ENCODE data around the gene SLC22A6. TPM values are rescaled to one million over a fixed set of nuclear protein-coding genes. Genes with fewer than 3 reads are reported as not detected.

SLC22A6 gene
- polyA plus RNA-seq, 1 donor (not counting 4 experiments of a cell fraction or from before 2014, with no cell fraction given) = not detected

DNA sequence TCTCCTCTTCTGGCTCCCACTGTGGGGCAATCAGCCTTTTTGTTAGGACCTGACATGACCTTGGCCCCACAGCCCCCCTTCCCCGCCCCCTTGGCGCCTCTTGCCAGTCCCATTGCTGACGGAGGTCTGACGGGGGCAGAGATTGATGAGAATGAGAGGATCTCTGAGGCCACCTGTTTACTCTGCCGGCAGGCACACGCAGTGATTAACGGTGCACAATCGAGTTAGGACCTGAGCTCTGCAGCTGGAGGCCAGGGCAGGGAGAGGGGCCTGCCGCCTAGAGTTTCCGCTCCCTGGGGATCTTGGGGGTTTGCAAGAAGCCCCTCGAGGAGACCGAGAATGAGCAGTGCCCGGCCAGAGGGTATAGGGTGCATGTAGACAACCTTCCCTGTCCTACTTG lies 56.8 kb downstream of the SLC22A6 start:
- H3K9ac ChIP-seq (ENCODE audit: control insufficient read depth, extremely low read depth, insufficient read depth, low read length) = no peak overlapping the region
- no peak for DNase-seq (ENCODE audit: low read depth, low spot score)
- dilution Hi-C loops (cut with MboI; ENCODE audit: extremely low pct_ligation_motif_present, low sequenced_read_pairs) = no loop called here
- H3K4me2 ChIP-seq (ENCODE audit: control insufficient read depth, extremely low read depth, insufficient read depth, low read depth, low read length) = no peak overlapping the region
- TF ChIP-seq, protein P1, sequence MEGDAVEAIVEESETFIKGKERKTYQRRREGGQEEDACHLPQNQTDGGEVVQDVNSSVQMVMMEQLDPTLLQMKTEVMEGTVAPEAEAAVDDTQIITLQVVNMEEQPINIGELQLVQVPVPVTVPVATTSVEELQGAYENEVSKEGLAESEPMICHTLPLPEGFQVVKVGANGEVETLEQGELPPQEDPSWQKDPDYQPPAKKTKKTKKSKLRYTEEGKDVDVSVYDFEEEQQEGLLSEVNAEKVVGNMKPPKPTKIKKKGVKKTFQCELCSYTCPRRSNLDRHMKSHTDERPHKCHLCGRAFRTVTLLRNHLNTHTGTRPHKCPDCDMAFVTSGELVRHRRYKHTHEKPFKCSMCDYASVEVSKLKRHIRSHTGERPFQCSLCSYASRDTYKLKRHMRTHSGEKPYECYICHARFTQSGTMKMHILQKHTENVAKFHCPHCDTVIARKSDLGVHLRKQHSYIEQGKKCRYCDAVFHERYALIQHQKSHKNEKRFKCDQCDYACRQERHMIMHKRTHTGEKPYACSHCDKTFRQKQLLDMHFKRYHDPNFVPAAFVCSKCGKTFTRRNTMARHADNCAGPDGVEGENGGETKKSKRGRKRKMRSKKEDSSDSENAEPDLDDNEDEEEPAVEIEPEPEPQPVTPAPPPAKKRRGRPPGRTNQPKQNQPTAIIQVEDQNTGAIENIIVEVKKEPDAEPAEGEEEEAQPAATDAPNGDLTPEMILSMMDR (optimal IDR thresholded peaks at IDR 0.05 in 1 of 3, IDR thresholded peaks at IDR 0.05 in 1 of 3, conservative IDR thresholded peaks at IDR 0.05 in 1 of 3; ENCODE audit: extremely low read depth in 1 of 3, insufficient read depth in 2 of 3, low read length in 3 of 3) = no peak
- no peak for TF ChIP-seq EZH2 (IDR thresholded peaks at IDR 0.05; ENCODE audit: low read length)
- H3K27ac ChIP-seq (ENCODE audit: control insufficient read depth, insufficient read depth, low read length) = no peak overlapping the region
- no peak for FAIRE-seq
- no peaks in the 10 kb centered on the region for H3K9me3 ChIP-seq (ENCODE audit: control insufficient read depth, low read depth, low read length)
- H4K20me1 ChIP-seq (ENCODE audit: control insufficient read depth, extremely low read depth, insufficient read depth, low read length) = no peaks in the 10 kb centered on the region
- no peak overlapping the region for H2AFZ ChIP-seq (ENCODE audit: control insufficient read depth, low read length)
- H3K79me2 ChIP-seq (ENCODE audit: control insufficient read depth, insufficient read depth, low read length) = no peaks in the 10 kb centered on the region
- H3K27me3 ChIP-seq (ENCODE audit: control insufficient read depth, extremely low read depth, insufficient read depth, low read length) = peaks cover 56% of the 10 kb centered on the region
- no peaks in the 10 kb centered on the region for H3K9me1 ChIP-seq (ENCODE audit: control insufficient read depth, extremely low read depth, insufficient read depth, low read length)
- H3K36me3 ChIP-seq (ENCODE audit: control insufficient read depth in 2 of 2, extremely low read depth in 1 of 2, insufficient read depth in 2 of 2, low read length in 2 of 2) = no peaks in the 10 kb centered on the region
- no peak overlapping the region for H3K4me3 ChIP-seq (ENCODE audit: control insufficient read depth in 2 of 3, extremely low read depth in 1 of 3, insufficient read depth in 2 of 3, low read depth in 1 of 3, low read length in 3 of 3)
- H3K4me1 ChIP-seq (ENCODE audit: control insufficient read depth, extremely low read depth, insufficient read depth, low read length) = peaks cover 7% of the 10 kb centered on the region

DNA sequence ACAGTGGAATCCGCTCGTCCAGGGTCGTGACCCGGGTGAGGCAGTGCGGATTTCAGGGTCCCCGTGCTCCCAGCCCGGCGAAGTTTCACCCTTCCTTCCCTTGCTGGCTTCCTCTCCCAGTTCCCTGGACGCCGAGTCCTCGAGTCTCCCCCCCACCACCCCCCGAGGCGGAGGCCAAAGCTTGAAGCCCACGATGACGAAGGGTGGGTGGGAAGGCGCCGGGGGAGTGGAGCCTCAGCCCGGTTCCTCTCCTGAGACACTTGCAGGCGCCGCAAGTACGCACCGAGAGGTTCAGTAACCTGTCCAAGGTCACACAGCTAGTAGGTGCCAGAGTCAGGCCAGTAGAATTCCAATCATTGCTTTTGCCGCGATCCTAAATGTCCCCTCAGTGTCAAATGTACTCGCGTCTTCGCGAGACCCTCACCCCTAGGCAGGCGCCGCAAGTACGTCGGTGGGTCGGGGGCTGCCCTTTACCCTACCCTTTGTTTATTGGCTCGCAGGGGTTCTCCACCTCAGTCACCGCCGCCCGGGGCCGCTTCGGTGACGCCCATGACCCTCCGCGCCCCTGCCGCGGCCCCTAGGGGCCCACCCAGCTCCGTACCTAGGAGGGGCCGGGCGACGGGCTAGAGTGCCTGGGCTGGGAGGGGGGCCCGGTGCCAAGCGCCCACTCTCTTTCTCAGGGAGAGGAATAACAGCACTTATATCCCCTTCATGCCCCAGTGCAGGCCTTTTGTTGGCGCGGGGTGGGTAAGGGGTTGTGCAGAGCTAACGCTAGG lies 57.9 kb downstream of the SLC22A6 start:
- no peaks in the 10 kb centered on the region for H3K9me3 ChIP-seq (ENCODE audit: control insufficient read depth, low read depth, low read length)
- no peak for TF ChIP-seq EZH2 (IDR thresholded peaks at IDR 0.05; ENCODE audit: low read length)
- TF ChIP-seq, protein P1 (optimal IDR thresholded peaks at IDR 0.05 in 1 of 3, IDR thresholded peaks at IDR 0.05 in 1 of 3, conservative IDR thresholded peaks at IDR 0.05 in 1 of 3; ENCODE audit: extremely low read depth in 1 of 3, insufficient read depth in 2 of 3, low read length in 3 of 3) = no peak
- H4K20me1 ChIP-seq (ENCODE audit: control insufficient read depth, extremely low read depth, insufficient read depth, low read length) = no peaks in the 10 kb centered on the region
- H3K4me3 ChIP-seq (ENCODE audit: control insufficient read depth in 2 of 3, extremely low read depth in 1 of 3, insufficient read depth in 2 of 3, low read depth in 1 of 3, low read length in 3 of 3) = no peak overlapping the region
- dilution Hi-C loops (cut with MboI; ENCODE audit: extremely low pct_ligation_motif_present, low sequenced_read_pairs) = no loop called here
- FAIRE-seq (no peak), DNase-seq (ENCODE audit: low read depth, low spot score) (no peak)
- H3K4me1 ChIP-seq (ENCODE audit: control insufficient read depth, extremely low read depth, insufficient read depth, low read length) = peaks cover 12% of the 10 kb centered on the region
- no peak overlapping the region for H3K9ac ChIP-seq (ENCODE audit: control insufficient read depth, extremely low read depth, insufficient read depth, low read length)
- H3K27me3 ChIP-seq (ENCODE audit: control insufficient read depth, extremely low read depth, insufficient read depth, low read length) = peaks cover 68% of the 10 kb centered on the region
- H3K4me2 ChIP-seq (ENCODE audit: control insufficient read depth, extremely low read depth, insufficient read depth, low read depth, low read length) = no peak overlapping the region
- no peaks in the 10 kb centered on the region for H3K36me3 ChIP-seq (ENCODE audit: control insufficient read depth in 2 of 2, extremely low read depth in 1 of 2, insufficient read depth in 2 of 2, low read length in 2 of 2)
- no peaks in the 10 kb centered on the region for H3K9me1 ChIP-seq (ENCODE audit: control insufficient read depth, extremely low read depth, insufficient read depth, low read length)
- no peak overlapping the region for H3K27ac ChIP-seq (ENCODE audit: control insufficient read depth, insufficient read depth, low read length)
- H2AFZ ChIP-seq (ENCODE audit: control insufficient read depth, low read length) = no peak overlapping the region
- no peaks in the 10 kb centered on the region for H3K79me2 ChIP-seq (ENCODE audit: control insufficient read depth, insufficient read depth, low read length)

Small RNAs within 50 kb of the gene (small RNA-seq; reads per million reads assigned to genes)
- 0 reads per million in 3 experiments for gene RN7SL259P (ENCODE audit: insufficient read length in 3 of 3, low read depth in 3 of 3, low replicate concordance in 1 of 3)

Other genes with a start within 250 kb of the SLC22A6 start
- gene ZBTB3, start 230.8 kb downstream of the SLC22A6 start, polyA plus RNA-seq = 3.4 to 7.2 TPM (median 4.0 TPM) in 3 replicates
- 145 to 166 TPM (median 151 TPM) in 3 replicates for gene POLR2G, start 223.4 kb downstream of the SLC22A6 start, polyA plus RNA-seq
- 14.7 to 16.1 TPM (median 14.8 TPM) in 3 replicates for gene TAF6L, start 213.6 kb downstream of the SLC22A6 start, polyA plus RNA-seq
- 35.4 to 76.4 TPM (median 38.6 TPM) in 3 replicates for gene TMEM179B, start 197.6 kb downstream of the SLC22A6 start, polyA plus RNA-seq
- 11.0 to 15.6 TPM (median 11.8 TPM) in 3 replicates for gene TMEM223, start 193.0 kb downstream of the SLC22A6 start, polyA plus RNA-seq
- gene NXF1, start 179.5 kb downstream of the SLC22A6 start, polyA plus RNA-seq = 22.8 to 51.2 TPM (median 25.3 TPM) in 3 replicates
- 20.4 to 30.4 TPM (median 25.6 TPM) in 3 replicates for gene STX5, start 152.9 kb downstream of the SLC22A6 start, polyA plus RNA-seq
- gene TEX54, start 152.1 kb downstream of the SLC22A6 start, polyA plus RNA-seq = not detected in 3 replicates
- gene WDR74, start 145.4 kb downstream of the SLC22A6 start, polyA plus RNA-seq = 44.5 to 48.1 TPM (median 47.7 TPM) in 3 replicates
- 469 to 552 TPM (median 521 TPM) in 3 replicates for gene SLC3A2, start 104.1 kb downstream of the SLC22A6 start, polyA plus RNA-seq
- not detected in 3 replicates for gene CHRM1, start 63.6 kb downstream of the SLC22A6 start, polyA plus RNA-seq
- not detected in 3 replicates for gene SLC22A8, start 30.9 kb upstream of the SLC22A6 start, polyA plus RNA-seq
- gene SLC22A24, start 159.3 kb upstream of the SLC22A6 start, polyA plus RNA-seq = not detected in 3 replicates

Data from keratinocyte (primary cell).